Activated CD8-positive, alpha-beta memory T cell treated with anti-CD3 and anti-CD28 coated beads, Interleukin-2, amount 50 U/mL, for 1 hour (primary cell): ENCODE results near the gene BPIFB6.

ENCODE experiments used
- DNase-seq: peaks from one replicate; pipeline ENCODE4 v3.0.0-alpha.2; 2020; ENCODE audit errors: extremely low read depth

The BPIFB6 gene

GRCh38 chr20:33031531-33031930, at the start of gene BPIFB6:
BPIFB6 (plus strand) TSS chr20:33031648; CDS start chr20:33031648, 0 bp downstream.
- no peak for DNase-seq

DNA sequence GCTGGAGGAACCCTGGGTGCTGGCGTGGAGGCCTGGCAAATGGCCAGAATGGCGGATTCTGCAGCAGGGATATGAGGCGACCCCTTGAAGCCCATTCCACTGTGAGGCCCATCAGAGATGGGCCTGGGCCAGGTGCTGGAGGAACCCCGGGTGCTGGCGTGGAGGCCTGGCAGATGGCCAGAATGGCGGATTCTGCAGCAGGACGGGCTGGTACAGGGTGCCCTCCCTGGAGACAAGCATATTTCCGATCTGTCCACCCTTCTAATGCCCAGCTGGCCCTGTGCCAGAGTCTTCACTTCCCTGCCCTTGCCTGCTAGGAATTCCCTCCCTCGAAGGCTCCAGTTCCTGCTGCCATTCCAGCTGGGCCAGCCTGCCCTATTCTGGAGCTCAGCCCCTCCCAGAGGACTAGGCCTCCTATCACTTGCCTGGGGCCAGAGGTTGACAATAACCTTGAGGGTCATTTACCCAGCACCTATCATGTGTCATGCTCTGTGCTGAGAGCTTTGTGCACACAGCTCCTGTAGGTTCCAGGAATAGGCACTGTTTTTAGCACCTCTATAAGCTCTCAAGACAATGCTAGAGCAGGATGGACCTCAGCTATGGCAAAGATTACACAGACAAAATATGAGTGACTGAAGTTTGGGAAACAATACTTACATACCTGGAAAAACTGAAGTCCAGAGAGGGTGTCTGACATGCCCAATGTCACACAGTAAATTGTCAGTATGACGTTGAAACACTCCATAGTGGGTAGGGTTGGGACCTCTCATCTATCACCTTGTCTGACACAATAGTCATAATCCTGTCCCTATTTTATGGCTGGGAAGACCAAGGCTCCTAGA, 48.6 kb upstream of the BPIFB6 start:
- no peak for DNase-seq

DNA sequence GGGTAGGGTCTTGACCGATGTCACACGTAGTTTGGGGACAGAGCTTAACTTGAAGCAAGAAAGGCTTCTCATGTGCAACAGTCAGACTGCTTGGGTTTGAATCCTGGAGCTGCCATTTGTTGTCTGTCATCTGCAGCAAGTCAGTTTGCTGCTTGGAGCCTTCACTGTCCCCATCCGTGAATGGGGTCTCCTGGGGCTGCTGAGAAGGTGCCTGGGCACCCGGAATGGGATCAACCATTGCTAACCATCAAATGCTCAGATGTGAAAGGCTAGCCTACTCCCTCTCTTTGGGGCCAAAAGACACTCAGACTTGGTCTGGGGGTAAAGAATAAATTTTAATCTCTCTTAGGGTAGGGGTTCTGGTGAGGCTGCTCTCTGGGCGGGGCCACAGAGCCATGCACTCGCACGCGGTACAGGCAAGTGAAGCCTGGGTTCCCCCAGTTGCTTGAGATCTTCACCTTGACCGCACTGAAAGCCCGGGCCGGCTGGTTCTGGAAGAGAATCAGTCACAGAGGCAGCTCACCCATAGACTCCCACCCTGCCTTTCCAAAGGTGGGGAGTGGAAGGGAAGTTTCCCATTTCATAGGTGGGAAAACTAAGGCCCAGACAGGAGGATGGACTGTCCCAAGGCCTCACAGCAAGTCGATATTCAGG, 47.9 kb upstream of the BPIFB6 start:
- DNase-seq, result no peak

DNA sequence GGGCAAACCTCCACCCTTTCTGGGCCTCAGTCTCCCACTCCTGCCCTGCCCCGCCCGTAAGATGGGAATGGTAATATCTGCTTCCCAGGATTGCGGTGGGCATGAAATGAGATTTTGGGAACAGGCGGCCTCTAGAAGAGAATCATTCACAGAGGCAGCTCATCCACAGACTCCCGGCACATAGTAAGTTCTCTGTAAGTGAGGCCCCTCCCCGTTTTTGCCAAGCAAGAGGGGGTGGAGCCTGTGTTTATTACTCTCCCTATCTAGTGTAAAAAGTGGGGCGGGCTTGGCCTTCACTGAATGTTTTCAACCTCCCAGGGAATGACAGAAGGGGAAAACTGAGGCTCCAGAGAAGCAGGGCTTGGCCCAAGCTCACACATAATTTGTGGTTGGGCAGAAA, 47.3 kb upstream of the BPIFB6 start:
- no peak for DNase-seq

GRCh38 chr20:32984631-32985354, 46.7 kb upstream of the BPIFB6 start:
- DNase-seq, result no peak

- DNase-seq, result no peak
These were observed 45.9 kb upstream of the BPIFB6 start for GRCh38 chr20:32985596-32985995.

GRCh38 chr20:32986331-32986966, 45.0 kb upstream of the BPIFB6 start:
- no peak for DNase-seq

- no peak for DNase-seq
These were observed 44.2 kb upstream of the BPIFB6 start for GRCh38 chr20:32987044-32987825.

DNA sequence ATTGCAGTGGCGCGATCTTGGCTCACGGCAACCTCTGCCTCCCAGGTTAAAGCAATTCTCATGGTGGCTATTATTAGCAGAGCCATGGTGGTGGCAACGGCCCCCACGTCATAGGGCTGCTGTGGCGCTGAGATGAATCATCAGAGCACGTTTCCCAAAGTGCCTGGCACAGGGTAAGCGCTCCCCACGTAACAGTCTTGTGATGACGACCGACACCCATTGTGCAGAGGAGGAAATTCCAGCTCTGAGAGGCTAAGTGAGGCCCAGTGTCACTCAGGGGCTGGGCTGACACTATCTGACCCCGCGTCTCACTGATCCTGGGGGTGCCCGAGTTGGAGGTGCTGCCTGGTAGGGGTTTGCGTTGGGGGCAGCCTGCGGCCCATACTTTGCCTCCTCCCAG, 43.4 kb upstream of the BPIFB6 start:
- DNase-seq, result no peak

DNA sequence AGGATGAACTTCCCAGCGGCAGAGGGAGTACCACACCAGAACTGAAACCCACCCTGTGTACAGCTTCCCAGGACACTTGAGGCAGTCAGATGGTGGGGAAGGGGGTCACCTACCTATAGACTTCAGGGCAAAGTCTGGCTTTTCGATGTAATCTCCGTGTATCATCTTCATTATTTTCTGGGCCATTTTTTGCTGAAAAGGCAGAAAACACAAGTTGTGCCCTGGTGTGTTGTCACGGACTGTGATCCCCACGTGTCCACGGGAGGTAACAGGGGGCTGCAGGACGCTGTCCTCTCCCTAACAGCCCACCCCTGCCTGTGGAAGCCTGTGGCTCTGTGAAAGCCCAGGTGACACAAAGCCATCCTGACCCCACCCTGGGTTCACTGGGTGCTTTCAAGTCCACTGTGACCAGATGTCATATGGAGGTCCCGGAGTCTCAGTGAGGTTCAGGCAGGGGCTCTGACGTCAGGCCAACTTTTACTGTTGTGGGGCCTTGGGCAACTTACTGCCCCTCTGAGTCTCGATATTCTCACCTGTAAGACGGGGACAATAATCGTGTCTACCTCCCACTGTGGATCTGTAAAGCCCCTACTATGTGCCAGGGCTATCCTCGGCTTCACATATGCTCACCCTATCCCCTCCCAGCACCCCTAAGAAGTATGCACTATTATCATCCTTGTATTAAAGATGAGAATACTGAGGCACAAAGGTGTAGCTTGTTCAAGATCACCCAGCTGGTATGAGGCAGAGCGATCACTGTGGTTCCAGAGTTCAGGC, 41.8 kb upstream of the BPIFB6 start:
- DNase-seq, result no peak

- DNase-seq, result no peak
These were observed 41.0 kb upstream of the BPIFB6 start for GRCh38 chr20:32990426-32990825.

DNA sequence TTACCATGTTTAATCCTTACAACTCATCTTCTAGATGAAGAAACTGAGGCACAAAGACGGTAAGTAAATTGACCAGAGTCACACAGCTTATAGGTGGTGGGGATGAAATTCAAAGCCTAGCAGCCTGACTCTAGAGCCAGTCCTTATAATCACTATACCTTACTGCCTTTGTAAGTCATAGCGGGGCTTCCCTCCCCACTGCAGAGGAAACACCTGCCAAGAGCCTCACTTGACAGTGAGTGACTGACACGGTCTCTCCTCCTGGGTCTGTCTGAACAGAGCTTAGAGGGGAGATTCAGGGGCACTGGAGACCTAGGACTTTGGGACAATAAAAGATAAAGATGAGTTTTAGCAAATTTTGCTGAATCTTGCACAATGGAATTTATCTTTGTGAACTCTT, 40.1 kb upstream of the BPIFB6 start:
- DNase-seq, result no peak

DNA sequence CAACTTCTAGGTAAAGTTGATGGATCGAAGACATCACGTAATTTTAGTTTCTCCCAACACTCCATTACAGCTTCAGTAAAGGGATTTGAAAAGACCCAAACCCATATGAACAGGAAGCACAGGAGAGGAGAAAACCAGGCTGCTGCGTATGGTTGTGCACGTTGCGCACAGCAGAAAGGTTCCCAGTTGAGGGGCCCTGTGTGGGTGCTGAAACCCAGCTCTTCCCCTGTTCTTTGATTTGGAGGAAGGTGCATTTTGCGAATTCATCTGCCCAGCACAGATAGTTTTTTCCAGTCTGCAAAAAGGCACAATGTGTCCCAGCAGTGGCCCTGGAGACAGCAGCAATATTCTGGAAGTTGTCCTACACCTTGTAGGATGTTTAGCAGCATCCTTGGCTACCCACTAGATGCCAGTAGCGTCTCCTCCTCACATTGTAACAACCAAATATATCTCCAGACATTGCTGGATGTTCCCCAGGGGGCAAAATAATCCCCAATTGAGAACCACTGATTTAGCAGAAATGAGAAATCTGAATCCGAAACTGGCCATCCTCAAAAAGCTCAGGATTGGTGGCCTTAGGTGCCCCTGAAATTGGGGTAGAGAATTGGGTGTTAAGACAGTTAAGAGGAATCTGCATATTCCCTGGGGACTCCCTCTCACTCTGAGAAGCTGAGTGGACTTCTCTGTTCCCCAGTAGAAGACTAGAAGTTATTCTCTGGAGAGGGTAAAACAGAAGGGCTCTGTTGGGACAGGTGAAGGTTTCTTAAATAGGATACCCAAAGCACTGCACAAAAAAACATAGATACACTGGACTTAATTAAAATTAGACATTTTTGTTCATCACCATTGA, 39.4 kb upstream of the BPIFB6 start:
- no peak for DNase-seq

DNA sequence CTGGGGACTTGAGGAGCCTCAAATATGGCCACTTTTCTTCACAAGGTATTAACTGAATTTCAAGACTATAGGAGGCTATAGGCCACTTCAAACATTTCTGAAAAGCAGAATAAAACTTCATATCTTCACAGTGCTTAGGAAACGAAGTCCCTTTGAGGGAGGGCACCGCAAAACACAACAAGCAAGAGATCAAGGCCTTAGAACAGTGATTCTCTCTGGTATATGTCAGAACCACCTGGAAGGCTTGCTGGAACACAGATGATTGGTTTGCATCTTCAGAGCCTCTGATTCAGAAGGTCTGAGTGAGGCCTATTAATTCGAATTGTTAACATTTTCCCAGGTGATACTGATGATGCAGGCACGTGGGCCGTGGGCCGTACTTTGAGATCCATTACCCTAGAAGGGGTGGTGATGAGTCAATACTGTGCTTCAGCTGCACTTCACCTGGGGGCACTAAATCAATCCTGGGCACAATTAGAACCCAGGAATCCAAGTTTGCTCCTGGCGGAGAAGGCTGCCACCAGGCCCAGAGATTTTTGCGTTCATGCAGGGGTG, 37.9 kb upstream of the BPIFB6 start:
- no peak for DNase-seq

GRCh38 chr20:32995802-32996201, 35.6 kb upstream of the BPIFB6 start:
- no peak for DNase-seq

DNA sequence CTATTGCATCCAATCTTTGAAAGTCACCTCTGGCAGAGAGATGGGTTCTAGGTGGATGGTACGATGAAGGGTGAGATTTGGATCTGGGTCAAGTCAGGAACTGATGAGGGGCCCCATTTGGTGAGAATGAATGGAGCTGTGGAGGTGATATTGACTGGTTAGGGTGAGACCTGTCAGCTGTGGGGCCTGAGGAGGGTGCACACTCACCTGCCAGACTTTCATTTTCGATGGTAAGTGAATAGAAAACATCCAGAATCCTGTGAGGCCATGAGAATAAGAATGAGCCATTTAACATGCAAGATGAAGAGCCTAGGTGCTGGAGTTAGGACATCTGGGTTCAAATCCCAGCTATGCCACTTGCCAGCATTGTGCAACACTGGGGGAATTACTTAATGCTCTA, 34.0 kb upstream of the BPIFB6 start:
- DNase-seq, result no peak

DNA sequence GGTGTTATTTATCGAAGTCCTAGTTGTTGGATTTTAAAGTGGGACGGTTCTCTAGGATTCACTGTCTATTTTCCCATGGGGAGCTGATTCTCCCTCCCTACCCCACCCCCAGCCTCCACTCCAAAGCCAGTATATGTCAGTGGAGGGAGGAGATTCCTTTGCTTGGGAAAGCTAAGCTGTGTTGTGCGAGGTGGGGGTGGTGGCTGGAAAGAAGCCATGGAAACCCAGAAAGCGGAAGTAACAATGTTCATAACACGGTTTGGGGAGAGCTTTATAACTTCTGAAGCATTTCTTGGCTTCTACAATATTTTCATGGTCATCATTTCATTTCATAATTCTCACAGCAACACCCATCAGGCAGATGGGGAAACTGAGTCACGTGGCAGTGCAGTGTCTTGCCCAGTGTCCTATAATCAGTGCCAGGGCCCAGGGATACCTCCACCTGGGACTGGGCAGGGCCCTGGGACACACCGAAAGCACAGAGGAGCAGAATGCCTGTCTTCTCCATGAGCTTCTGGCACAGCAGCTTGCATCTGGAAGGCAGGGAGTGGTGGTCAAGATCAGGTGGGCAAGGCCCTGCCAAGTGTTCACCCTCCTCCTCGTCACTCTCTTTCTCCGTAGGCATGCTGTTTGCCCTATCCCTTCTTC, 31.7 kb upstream of the BPIFB6 start:
- no peak for DNase-seq

- no peak for DNase-seq
These were observed 30.5 kb upstream of the BPIFB6 start for GRCh38 chr20:33000802-33001466.
